WTC11 (cell line): Measurements from ENCODE around the gene TRAPPC8. TPM values are rescaled to one million over a fixed set of nuclear protein-coding genes. Genes with fewer than 3 reads are reported as not detected.

Source experiments
- ATAC-seq: fragments of 200-7000 bp; cut with Tn5 transposase; 2 replicates; pipeline ENCODE4 v1.10.0; 2021; ENCODE audit warnings: mild to moderate bottlenecking, moderate library complexity
- CTCF ChIA-PET: fragments of 300-600 bp; sonication (Branson Sonifier 250); formaldehyde crosslinking; loops from one replicate; lab custom pipeline; 2021; ENCODE audit warnings: antibody characterized with exemption; lab: Charles Lee
- POLR2A ChIA-PET: fragments of 350-600 bp; sonication (Branson Sonifier 250); formaldehyde crosslinking; loops from one replicate; lab custom pipeline; 2021; ENCODE audit warnings: antibody characterized with exemption; lab: Charles Lee
- DNase-seq: peaks from one replicate; pipeline ENCODE4 v3.0.0; 2021; ENCODE audit warnings: low spot score
- H3K27ac Mint-ChIP-seq: 2 replicates; pipeline ENCODE4 v1.8.0; 2021; ENCODE audit warnings: mixed read lengths
- H3K27me3 Mint-ChIP-seq: 2 replicates; pipeline ENCODE4 v1.8.0; 2021; ENCODE audit warnings: low read depth, mild to moderate bottlenecking, moderate library complexity, mixed read lengths
- H3K36me3 Mint-ChIP-seq: 2 replicates; pipeline ENCODE4 v1.8.0; 2021; ENCODE audit warnings: mixed read lengths
- H3K4me1 Mint-ChIP-seq: 2 replicates; pipeline ENCODE4 v1.8.0; 2022; ENCODE audit warnings: mixed read lengths
- H3K4me3 Mint-ChIP-seq: 2 replicates; pipeline ENCODE4 v1.8.0; 2021; ENCODE audit warnings: mild to moderate bottlenecking, moderate library complexity, mixed read lengths
- H3K9me3 Mint-ChIP-seq: 2 replicates; pipeline ENCODE4 v1.8.0; 2021; ENCODE audit warnings: mixed read lengths
- ATF3 ChIP-seq: sonication (generic); formaldehyde crosslinking; conservative IDR thresholded peaks from 2 replicates; pipeline ENCODE4 v1.8.1; 2022; ENCODE audit warnings: mild to moderate bottlenecking, missing genetic modification reagents
- FOXK1 ChIP-seq: sonication (generic); formaldehyde crosslinking; IDR thresholded peaks from 2 replicates; pipeline ENCODE4 v1.8.0; 2022; ENCODE audit warnings: mild to moderate bottlenecking, moderate library complexity, missing genetic modification reagents
- MLX ChIP-seq: sonication (generic); formaldehyde crosslinking; IDR thresholded peaks from 2 replicates; pipeline ENCODE4 v1.8.1; 2023; ENCODE audit warnings: mild to moderate bottlenecking, missing genetic modification reagents, moderate library complexity
- MXD4 ChIP-seq: fragments of 250-450 bp; sonication (Bioruptor Pico); IDR thresholded peaks from 2 replicates; pipeline ENCODE4 v1.8.0; 2021; ENCODE audit warnings: mild to moderate bottlenecking, moderate library complexity, borderline replicate concordance
- NFYB ChIP-seq: sonication (generic); formaldehyde crosslinking; conservative IDR thresholded peaks from 2 replicates; pipeline ENCODE4 v1.8.0; 2022; ENCODE audit warnings: low read depth, missing genetic modification reagents
- NR1H2 ChIP-seq: sonication (generic); formaldehyde crosslinking; IDR thresholded peaks from 2 replicates; pipeline ENCODE4 v1.9.0; 2021; ENCODE audit warnings: mild to moderate bottlenecking, moderate library complexity, missing genetic modification reagents
- SOX15 ChIP-seq: fragments of 250-450 bp; sonication (Bioruptor Pico); IDR thresholded peaks from 2 replicates; pipeline ENCODE4 v1.9.0; 2021; ENCODE audit warnings: mild to moderate bottlenecking
- ZBTB43 ChIP-seq: sonication (generic); formaldehyde crosslinking; IDR thresholded peaks from 2 replicates; pipeline ENCODE4 v1.8.1; 2023; ENCODE audit warnings: mild to moderate bottlenecking, missing genetic modification reagents
- ZNF423 ChIP-seq: fragments of 250-450 bp; sonication (Bioruptor Pico); IDR thresholded peaks from 2 replicates; pipeline ENCODE4 v2.1.2; 2022; ENCODE audit warnings: mild to moderate bottlenecking, moderate library complexity
- total RNA-seq: library from RNA; stranded (reverse); gene quantifications from 3 replicates; pipeline ENCODE4 v1.2.3, GENCODE V29; 2021
- TF ChIP-seq, protein P1 (sequence below): fragments of 250-450 bp; sonication (Bioruptor Pico); IDR thresholded peaks from 2 replicates; pipeline ENCODE4 v1.9.0; 2021; ENCODE audit warnings: mild to moderate bottlenecking, borderline replicate concordance
- TF ChIP-seq, protein P2 (sequence below): fragments of 250-450 bp; sonication (Bioruptor Pico); IDR thresholded peaks from 2 replicates; pipeline ENCODE4 v1.9.0; 2021; ENCODE audit warnings: mild to moderate bottlenecking
- TF ChIP-seq, protein P3 (sequence below): fragments of 200-600 bp; IDR thresholded peaks from 2 replicates; pipeline ENCODE4 v1.8.0; 2022; ENCODE audit warnings: antibody characterized with exemption
- TF ChIP-seq, protein P4 (sequence below): sonication (generic); formaldehyde crosslinking; IDR thresholded peaks from 2 replicates; pipeline ENCODE4 v1.8.0; 2023; ENCODE audit warnings: missing genetic modification reagents
- TF ChIP-seq, protein P5 (sequence below): sonication (generic); formaldehyde crosslinking; IDR thresholded peaks from 2 replicates; pipeline ENCODE4 v1.8.1; 2022; ENCODE audit warnings: low read depth, mild to moderate bottlenecking, moderate library complexity, missing genetic modification reagents, borderline replicate concordance

Gene TRAPPC8
- total RNA-seq, 1 experiment from 2014 or later = 56.3 TPM

GRCh38 chr18:31863103-31863502 is 79.8 kb downstream of the TRAPPC8 start:
- TF ChIP-seq, protein P1, sequence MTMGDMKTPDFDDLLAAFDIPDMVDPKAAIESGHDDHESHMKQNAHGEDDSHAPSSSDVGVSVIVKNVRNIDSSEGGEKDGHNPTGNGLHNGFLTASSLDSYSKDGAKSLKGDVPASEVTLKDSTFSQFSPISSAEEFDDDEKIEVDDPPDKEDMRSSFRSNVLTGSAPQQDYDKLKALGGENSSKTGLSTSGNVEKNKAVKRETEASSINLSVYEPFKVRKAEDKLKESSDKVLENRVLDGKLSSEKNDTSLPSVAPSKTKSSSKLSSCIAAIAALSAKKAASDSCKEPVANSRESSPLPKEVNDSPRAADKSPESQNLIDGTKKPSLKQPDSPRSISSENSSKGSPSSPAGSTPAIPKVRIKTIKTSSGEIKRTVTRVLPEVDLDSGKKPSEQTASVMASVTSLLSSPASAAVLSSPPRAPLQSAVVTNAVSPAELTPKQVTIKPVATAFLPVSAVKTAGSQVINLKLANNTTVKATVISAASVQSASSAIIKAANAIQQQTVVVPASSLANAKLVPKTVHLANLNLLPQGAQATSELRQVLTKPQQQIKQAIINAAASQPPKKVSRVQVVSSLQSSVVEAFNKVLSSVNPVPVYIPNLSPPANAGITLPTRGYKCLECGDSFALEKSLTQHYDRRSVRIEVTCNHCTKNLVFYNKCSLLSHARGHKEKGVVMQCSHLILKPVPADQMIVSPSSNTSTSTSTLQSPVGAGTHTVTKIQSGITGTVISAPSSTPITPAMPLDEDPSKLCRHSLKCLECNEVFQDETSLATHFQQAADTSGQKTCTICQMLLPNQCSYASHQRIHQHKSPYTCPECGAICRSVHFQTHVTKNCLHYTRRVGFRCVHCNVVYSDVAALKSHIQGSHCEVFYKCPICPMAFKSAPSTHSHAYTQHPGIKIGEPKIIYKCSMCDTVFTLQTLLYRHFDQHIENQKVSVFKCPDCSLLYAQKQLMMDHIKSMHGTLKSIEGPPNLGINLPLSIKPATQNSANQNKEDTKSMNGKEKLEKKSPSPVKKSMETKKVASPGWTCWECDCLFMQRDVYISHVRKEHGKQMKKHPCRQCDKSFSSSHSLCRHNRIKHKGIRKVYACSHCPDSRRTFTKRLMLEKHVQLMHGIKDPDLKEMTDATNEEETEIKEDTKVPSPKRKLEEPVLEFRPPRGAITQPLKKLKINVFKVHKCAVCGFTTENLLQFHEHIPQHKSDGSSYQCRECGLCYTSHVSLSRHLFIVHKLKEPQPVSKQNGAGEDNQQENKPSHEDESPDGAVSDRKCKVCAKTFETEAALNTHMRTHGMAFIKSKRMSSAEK (CRISPR knock-in tag) = no peak
- no peak for TF ChIP-seq MLX (CRISPR knock-in tag)
- TF ChIP-seq, protein P2, sequence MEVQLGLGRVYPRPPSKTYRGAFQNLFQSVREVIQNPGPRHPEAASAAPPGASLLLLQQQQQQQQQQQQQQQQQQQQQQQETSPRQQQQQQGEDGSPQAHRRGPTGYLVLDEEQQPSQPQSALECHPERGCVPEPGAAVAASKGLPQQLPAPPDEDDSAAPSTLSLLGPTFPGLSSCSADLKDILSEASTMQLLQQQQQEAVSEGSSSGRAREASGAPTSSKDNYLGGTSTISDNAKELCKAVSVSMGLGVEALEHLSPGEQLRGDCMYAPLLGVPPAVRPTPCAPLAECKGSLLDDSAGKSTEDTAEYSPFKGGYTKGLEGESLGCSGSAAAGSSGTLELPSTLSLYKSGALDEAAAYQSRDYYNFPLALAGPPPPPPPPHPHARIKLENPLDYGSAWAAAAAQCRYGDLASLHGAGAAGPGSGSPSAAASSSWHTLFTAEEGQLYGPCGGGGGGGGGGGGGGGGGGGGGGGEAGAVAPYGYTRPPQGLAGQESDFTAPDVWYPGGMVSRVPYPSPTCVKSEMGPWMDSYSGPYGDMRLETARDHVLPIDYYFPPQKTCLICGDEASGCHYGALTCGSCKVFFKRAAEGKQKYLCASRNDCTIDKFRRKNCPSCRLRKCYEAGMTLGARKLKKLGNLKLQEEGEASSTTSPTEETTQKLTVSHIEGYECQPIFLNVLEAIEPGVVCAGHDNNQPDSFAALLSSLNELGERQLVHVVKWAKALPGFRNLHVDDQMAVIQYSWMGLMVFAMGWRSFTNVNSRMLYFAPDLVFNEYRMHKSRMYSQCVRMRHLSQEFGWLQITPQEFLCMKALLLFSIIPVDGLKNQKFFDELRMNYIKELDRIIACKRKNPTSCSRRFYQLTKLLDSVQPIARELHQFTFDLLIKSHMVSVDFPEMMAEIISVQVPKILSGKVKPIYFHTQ (CRISPR knock-in tag) = no peak
- TF ChIP-seq ATF3 (CRISPR knock-in tag) = no peak
- TF ChIP-seq, protein P3, sequence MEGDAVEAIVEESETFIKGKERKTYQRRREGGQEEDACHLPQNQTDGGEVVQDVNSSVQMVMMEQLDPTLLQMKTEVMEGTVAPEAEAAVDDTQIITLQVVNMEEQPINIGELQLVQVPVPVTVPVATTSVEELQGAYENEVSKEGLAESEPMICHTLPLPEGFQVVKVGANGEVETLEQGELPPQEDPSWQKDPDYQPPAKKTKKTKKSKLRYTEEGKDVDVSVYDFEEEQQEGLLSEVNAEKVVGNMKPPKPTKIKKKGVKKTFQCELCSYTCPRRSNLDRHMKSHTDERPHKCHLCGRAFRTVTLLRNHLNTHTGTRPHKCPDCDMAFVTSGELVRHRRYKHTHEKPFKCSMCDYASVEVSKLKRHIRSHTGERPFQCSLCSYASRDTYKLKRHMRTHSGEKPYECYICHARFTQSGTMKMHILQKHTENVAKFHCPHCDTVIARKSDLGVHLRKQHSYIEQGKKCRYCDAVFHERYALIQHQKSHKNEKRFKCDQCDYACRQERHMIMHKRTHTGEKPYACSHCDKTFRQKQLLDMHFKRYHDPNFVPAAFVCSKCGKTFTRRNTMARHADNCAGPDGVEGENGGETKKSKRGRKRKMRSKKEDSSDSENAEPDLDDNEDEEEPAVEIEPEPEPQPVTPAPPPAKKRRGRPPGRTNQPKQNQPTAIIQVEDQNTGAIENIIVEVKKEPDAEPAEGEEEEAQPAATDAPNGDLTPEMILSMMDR = no peak
- no peak for TF ChIP-seq FOXK1 (CRISPR knock-in tag)
- no peak for TF ChIP-seq ZBTB43 (CRISPR knock-in tag)
- TF ChIP-seq NFYB (CRISPR knock-in tag) = no peak
- TF ChIP-seq NR1H2 (CRISPR knock-in tag) = no peak
- no peak for TF ChIP-seq MXD4
- TF ChIP-seq, protein P4, sequence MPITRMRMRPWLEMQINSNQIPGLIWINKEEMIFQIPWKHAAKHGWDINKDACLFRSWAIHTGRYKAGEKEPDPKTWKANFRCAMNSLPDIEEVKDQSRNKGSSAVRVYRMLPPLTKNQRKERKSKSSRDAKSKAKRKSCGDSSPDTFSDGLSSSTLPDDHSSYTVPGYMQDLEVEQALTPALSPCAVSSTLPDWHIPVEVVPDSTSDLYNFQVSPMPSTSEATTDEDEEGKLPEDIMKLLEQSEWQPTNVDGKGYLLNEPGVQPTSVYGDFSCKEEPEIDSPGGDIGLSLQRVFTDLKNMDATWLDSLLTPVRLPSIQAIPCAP = no peak
- TF ChIP-seq ZNF423 (CRISPR knock-in tag) = no peak
- TF ChIP-seq, protein P5, sequence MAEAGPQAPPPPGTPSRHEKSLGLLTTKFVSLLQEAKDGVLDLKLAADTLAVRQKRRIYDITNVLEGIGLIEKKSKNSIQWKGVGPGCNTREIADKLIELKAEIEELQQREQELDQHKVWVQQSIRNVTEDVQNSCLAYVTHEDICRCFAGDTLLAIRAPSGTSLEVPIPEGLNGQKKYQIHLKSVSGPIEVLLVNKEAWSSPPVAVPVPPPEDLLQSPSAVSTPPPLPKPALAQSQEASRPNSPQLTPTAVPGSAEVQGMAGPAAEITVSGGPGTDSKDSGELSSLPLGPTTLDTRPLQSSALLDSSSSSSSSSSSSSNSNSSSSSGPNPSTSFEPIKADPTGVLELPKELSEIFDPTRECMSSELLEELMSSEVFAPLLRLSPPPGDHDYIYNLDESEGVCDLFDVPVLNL (CRISPR knock-in tag) = no peak
- no peak for TF ChIP-seq SOX15 (CRISPR knock-in tag)
- TF ChIP-seq, all 79 proteins: peak for 0
- ChIA-PET POLR2A (no interaction called here), CTCF (no interaction called here)
- H3K4me3 Mint-ChIP-seq = no peak overlapping the region
- no peaks in the 10 kb centered on the region for H3K4me1 Mint-ChIP-seq
- H3K27ac Mint-ChIP-seq = no peak overlapping the region
- DNase-seq (no peak), ATAC-seq (no peak)
- H3K27me3 Mint-ChIP-seq = no peaks in the 10 kb centered on the region
- H3K9me3 Mint-ChIP-seq = no peaks in the 10 kb centered on the region
- peaks cover 25% of the 10 kb centered on the region for H3K36me3 Mint-ChIP-seq
